MM.1S (cell line): Measurements from ENCODE around the gene PLA2G6.
"Not testable (repeated sequence)": the region's sequence is repeated elsewhere in the genome, so short reads cannot be mapped to it uniquely, and the experiment has no call there.

ENCODE experiments used
- DNase-seq: peaks from one replicate; pipeline ENCODE4 v3.0.0-alpha.2; 2015
- H2AFZ ChIP-seq: fragments of 300-600 bp; sonication (generic); 2 replicates; pipeline ENCODE4 v1.6.0; 2016; ENCODE audit warnings: antibody characterized with exemption, low read length
- H3F3A ChIP-seq: fragments of 300-600 bp; sonication (generic); 2 replicates; pipeline ENCODE4 v1.6.1; 2016; ENCODE audit warnings: mild to moderate bottlenecking, antibody characterized with exemption, low read length, moderate library complexity, mixed read lengths; ENCODE audit not compliant: insufficient read depth
- H3K27ac ChIP-seq: fragments of 300-600 bp; sonication (generic); 2 replicates; pipeline ENCODE4 v1.5.1; 2016; ENCODE audit warnings: mild to moderate bottlenecking, low read length
- H3K27me3 ChIP-seq: fragments of 300-600 bp; sonication (generic); replicated peaks from 2 replicates; pipeline ENCODE4 v1.6.0; 2016; ENCODE audit warnings: low read length; ENCODE audit not compliant: insufficient read depth
- H3K36me3 ChIP-seq: fragments of 300-600 bp; sonication (generic); replicated peaks from 2 replicates; pipeline ENCODE4 v1.6.1; 2016; ENCODE audit warnings: mild to moderate bottlenecking, low read length, mixed read lengths; ENCODE audit not compliant: insufficient read depth
- H3K4me1 ChIP-seq: fragments of 300-600 bp; sonication (generic); 2 replicates; pipeline ENCODE4 v1.6.1; 2016; ENCODE audit warnings: low read length, mixed read lengths
- H3K4me2 ChIP-seq: fragments of 300-600 bp; sonication (generic); 2 replicates; pipeline ENCODE4 v1.6.0; 2016; ENCODE audit warnings: low read depth, low read length
- H3K4me3 ChIP-seq: fragments of 300-600 bp; sonication (generic); 2 replicates; pipeline ENCODE4 v1.5.1; 2016; ENCODE audit warnings: low read length, mixed read lengths
- H3K79me2 ChIP-seq: fragments of 300-600 bp; sonication (generic); 2 replicates; pipeline ENCODE4 v1.6.1; 2016; ENCODE audit warnings: mixed run types, low read length, mixed read lengths
- H3K9ac ChIP-seq: fragments of 300-600 bp; sonication (generic); 2 replicates; pipeline ENCODE4 v1.6.1; 2016; ENCODE audit warnings: low read length, mixed read lengths
- H3K9me2 ChIP-seq: fragments of 300-600 bp; sonication (generic); replicated peaks from 2 replicates; pipeline ENCODE4 v1.6.1; 2016; ENCODE audit warnings: mild to moderate bottlenecking, low read length, mixed read lengths; ENCODE audit not compliant: insufficient read depth
- H3K9me3 ChIP-seq: fragments of 300-600 bp; sonication (generic); replicated peaks from 2 replicates; pipeline ENCODE4 v1.6.1; 2016; ENCODE audit warnings: mild to moderate bottlenecking, low read length, mixed read lengths; ENCODE audit not compliant: insufficient read depth
- H4K20me1 ChIP-seq: fragments of 300-600 bp; sonication (generic); 2 replicates; pipeline ENCODE4 v1.6.1; 2016; ENCODE audit warnings: mild to moderate bottlenecking, low read length, moderate library complexity, mixed read lengths; ENCODE audit not compliant: insufficient read depth
- EZH2 ChIP-seq: fragments of 300-600 bp; sonication (generic); optimal IDR thresholded peaks from 2 replicates; pipeline ENCODE3; 2017; ENCODE audit warnings: low read depth, mild to moderate bottlenecking, antibody characterized with exemption, low read length, mixed read lengths
- EZH2phosphoT487 ChIP-seq: fragments of 300-600 bp; sonication (generic); IDR thresholded peaks from 2 replicates; pipeline ENCODE4 v1.6.1; 2018; ENCODE audit warnings: antibody characterized with exemption, low read length
- TF ChIP-seq, protein P1 (sequence below): fragments of 300-600 bp; sonication (generic); IDR thresholded peaks from 2 replicates; pipeline ENCODE4 v1.5.1; 2016; ENCODE audit warnings: antibody characterized with exemption, low read length, mixed read lengths

PLA2G6 gene

DNA sequence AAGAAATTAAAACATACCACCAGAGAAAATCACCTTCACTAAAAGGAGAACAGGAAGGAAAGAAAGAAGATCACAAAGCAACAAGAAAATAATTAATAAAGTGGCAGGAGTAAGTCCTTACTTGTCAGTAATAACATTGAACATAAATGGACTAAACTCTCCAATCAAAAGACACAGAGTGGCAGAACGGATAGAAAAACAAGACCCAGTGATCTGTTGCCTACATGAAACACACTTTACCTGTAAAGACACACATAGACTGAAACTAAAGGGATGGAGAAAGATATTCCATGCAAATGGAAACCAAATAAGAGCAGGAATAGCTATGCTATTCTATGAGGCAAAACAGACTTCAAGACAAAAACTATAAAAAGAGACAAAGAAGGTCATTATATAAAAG lies 25.9 kb downstream of the PLA2G6 start:
- H3F3A ChIP-seq, result no peaks in the 10 kb centered on the region
- H3K4me1 ChIP-seq, result no peaks in the 10 kb centered on the region
- no peak overlapping the region for H3K4me3 ChIP-seq
- H2AFZ ChIP-seq, result no peak overlapping the region
- H3K9me3 ChIP-seq, result no peaks in the 10 kb centered on the region
- H3K27ac ChIP-seq, result no peak overlapping the region
- DNase-seq, result no peak
- H3K4me2 ChIP-seq, result no peak overlapping the region
- H3K27me3 ChIP-seq, result no peaks in the 10 kb centered on the region
- H4K20me1 ChIP-seq, result no peaks in the 10 kb centered on the region
- no peak overlapping the region for H3K9ac ChIP-seq
- no peaks in the 10 kb centered on the region for H3K79me2 ChIP-seq
- no peaks in the 10 kb centered on the region for H3K9me2 ChIP-seq
- TF ChIP-seq EZH2phosphoT487, result no peak
- no peak for TF ChIP-seq EZH2
- TF ChIP-seq, protein P1, sequence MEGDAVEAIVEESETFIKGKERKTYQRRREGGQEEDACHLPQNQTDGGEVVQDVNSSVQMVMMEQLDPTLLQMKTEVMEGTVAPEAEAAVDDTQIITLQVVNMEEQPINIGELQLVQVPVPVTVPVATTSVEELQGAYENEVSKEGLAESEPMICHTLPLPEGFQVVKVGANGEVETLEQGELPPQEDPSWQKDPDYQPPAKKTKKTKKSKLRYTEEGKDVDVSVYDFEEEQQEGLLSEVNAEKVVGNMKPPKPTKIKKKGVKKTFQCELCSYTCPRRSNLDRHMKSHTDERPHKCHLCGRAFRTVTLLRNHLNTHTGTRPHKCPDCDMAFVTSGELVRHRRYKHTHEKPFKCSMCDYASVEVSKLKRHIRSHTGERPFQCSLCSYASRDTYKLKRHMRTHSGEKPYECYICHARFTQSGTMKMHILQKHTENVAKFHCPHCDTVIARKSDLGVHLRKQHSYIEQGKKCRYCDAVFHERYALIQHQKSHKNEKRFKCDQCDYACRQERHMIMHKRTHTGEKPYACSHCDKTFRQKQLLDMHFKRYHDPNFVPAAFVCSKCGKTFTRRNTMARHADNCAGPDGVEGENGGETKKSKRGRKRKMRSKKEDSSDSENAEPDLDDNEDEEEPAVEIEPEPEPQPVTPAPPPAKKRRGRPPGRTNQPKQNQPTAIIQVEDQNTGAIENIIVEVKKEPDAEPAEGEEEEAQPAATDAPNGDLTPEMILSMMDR, result no peak
- no peaks in the 10 kb centered on the region for H3K36me3 ChIP-seq

DNA sequence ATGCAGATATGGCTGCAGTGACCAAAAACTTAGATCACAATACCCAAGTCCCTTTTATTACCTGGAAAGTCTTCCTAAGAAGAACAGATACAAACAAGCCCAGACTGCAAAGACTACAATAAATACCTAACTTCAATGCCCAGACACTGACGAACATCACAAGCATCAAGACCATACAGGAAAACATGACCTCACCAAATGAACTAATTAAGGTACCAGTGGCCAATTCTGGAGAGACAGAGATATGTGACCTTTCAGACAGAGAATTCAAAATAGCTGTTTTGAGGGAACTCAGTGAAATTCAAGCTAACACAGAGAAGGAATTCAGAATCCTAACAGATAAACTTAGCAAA lies 27.1 kb downstream of the PLA2G6 start:
- not testable (repeated sequence) for H3K27ac ChIP-seq, H3K9ac ChIP-seq, H3K79me2 ChIP-seq, DNase-seq, H3F3A ChIP-seq, H4K20me1 ChIP-seq, H3K4me2 ChIP-seq, H2AFZ ChIP-seq, H3K36me3 ChIP-seq, H3K9me2 ChIP-seq, H3K27me3 ChIP-seq, H3K4me3 ChIP-seq, H3K9me3 ChIP-seq, H3K4me1 ChIP-seq

- no peaks in the 10 kb centered on the region for H4K20me1 ChIP-seq
- H3K9me3 ChIP-seq, result no peaks in the 10 kb centered on the region
- H3K9me2 ChIP-seq, result no peaks in the 10 kb centered on the region
- H3K27ac ChIP-seq, result no peak overlapping the region
- H3K36me3 ChIP-seq, result no peaks in the 10 kb centered on the region
- H3K4me1 ChIP-seq, result no peaks in the 10 kb centered on the region
- no peaks in the 10 kb centered on the region for H3K27me3 ChIP-seq
- H3K4me3 ChIP-seq, result no peak overlapping the region
- H3K9ac ChIP-seq, result no peak overlapping the region
- H3K79me2 ChIP-seq, result no peaks in the 10 kb centered on the region
- TF ChIP-seq, protein P1, result no peak
- no peak overlapping the region for H3K4me2 ChIP-seq
- no peak overlapping the region for H2AFZ ChIP-seq
- no peaks in the 10 kb centered on the region for H3F3A ChIP-seq
- no peak for DNase-seq
Observed at GRCh38 chr22:38153821-38154562, 27.6 kb downstream of the PLA2G6 start.

GRCh38 chr22:38151126-38151500 lies 30.5 kb downstream of the PLA2G6 start:
- no peak for DNase-seq
- TF ChIP-seq EZH2 (no peak), EZH2phosphoT487 (no peak)
- TF ChIP-seq, protein P1, result no peak
- Histone ChIP-seq H3K4me3 (no peak overlapping the region), H3K36me3 (no peaks in the 10 kb centered on the region), H3K27me3 (no peaks in the 10 kb centered on the region), H3K79me2 (no peaks in the 10 kb centered on the region), H2AFZ (no peak overlapping the region), H3K9me3 (no peaks in the 10 kb centered on the region), H3K9me2 (no peaks in the 10 kb centered on the region), H3K4me1 (no peaks in the 10 kb centered on the region), H3K4me2 (no peak overlapping the region), H3F3A (no peaks in the 10 kb centered on the region), H4K20me1 (no peaks in the 10 kb centered on the region), H3K9ac (no peak overlapping the region), H3K27ac (no peak overlapping the region)
